Loucy (cell line): ENCODE data around the gene SRP72.

Experiments
- H2AFZ ChIP-seq: fragments of 200-600 bp; sonication (generic); 2 replicates; pipeline ENCODE4 v1.6.0; 2016; ENCODE audit warnings: antibody characterized with exemption, mild to moderate bottlenecking, low read length, moderate library complexity
- H3F3A ChIP-seq: fragments of 200-600 bp; 2 replicates; pipeline ENCODE4 v1.6.0; 2016; ENCODE audit warnings: antibody characterized with exemption, low read depth, mild to moderate bottlenecking
- H3K27me3 ChIP-seq: fragments of 200-600 bp; sonication (generic); 2 replicates; pipeline ENCODE4 v1.6.1; 2014; ENCODE audit warnings: low read length, mild to moderate bottlenecking; ENCODE audit not compliant: insufficient read depth, poor library complexity, severe bottlenecking
- H3K36me3 ChIP-seq: fragments of 200-600 bp; sonication (generic); 2 replicates; pipeline ENCODE4 v1.6.1; 2016; ENCODE audit warnings: low read length; ENCODE audit not compliant: insufficient read depth
- H3K4me1 ChIP-seq: fragments of 200-600 bp; sonication (generic); 2 replicates; pipeline ENCODE4 v1.5.1; 2014; ENCODE audit warnings: low read length, mild to moderate bottlenecking; ENCODE audit not compliant: insufficient read depth, poor library complexity, severe bottlenecking
- H3K4me2 ChIP-seq: fragments of 200-600 bp; sonication (generic); 2 replicates; pipeline ENCODE4 v1.6.0; 2014; ENCODE audit warnings: antibody characterized with exemption, low read length, low read depth, mild to moderate bottlenecking; ENCODE audit not compliant: poor library complexity, severe bottlenecking
- H3K4me3 ChIP-seq: fragments of 200-600 bp; sonication (generic); 2 replicates; pipeline ENCODE4 v1.5.1; 2014; ENCODE audit warnings: low read length, mild to moderate bottlenecking, mixed read lengths; ENCODE audit not compliant: poor library complexity, severe bottlenecking
- H3K79me2 ChIP-seq: fragments of 200-600 bp; sonication (generic); 2 replicates; pipeline ENCODE4 v1.6.1; 2014; ENCODE audit warnings: low read length; ENCODE audit not compliant: insufficient read depth
- H3K9ac ChIP-seq: fragments of 200-600 bp; sonication (generic); 2 replicates; pipeline ENCODE4 v1.6.0; 2014; ENCODE audit warnings: mild to moderate bottlenecking, low read depth, low read length, moderate library complexity; ENCODE audit not compliant: poor library complexity, severe bottlenecking
- H3K9me2 ChIP-seq: fragments of 200-600 bp; sonication (generic); replicated peaks from 2 replicates; pipeline ENCODE4 v1.6.1; 2016; ENCODE audit warnings: low read depth, low read length, mixed read lengths
- H3K9me3 ChIP-seq: fragments of 200-600 bp; sonication (generic); 2 replicates; pipeline ENCODE4 v1.6.1; 2014; ENCODE audit warnings: mild to moderate bottlenecking, antibody characterized with exemption, low read length, low read depth; ENCODE audit not compliant: insufficient read depth
- H4K20me1 ChIP-seq: fragments of 200-600 bp; sonication (generic); 2 replicates; pipeline ENCODE4 v1.6.0; 2014; ENCODE audit warnings: antibody characterized with exemption, low read length, mild to moderate bottlenecking; ENCODE audit not compliant: insufficient read depth, poor library complexity, severe bottlenecking
- EZH2phosphoT487 ChIP-seq: fragments of 200-600 bp; IDR thresholded peaks from 2 replicates; pipeline ENCODE4 v1.6.1; 2018; ENCODE audit warnings: antibody characterized with exemption, mild to moderate bottlenecking, moderate library complexity, borderline replicate concordance
- TF ChIP-seq, protein P1 (sequence below): fragments of 200-600 bp; sonication (generic); conservative IDR thresholded peaks from 2 replicates; pipeline ENCODE4 v1.5.1; 2014; ENCODE audit warnings: mild to moderate bottlenecking, antibody characterized with exemption, low read length

The SRP72 gene

DNA sequence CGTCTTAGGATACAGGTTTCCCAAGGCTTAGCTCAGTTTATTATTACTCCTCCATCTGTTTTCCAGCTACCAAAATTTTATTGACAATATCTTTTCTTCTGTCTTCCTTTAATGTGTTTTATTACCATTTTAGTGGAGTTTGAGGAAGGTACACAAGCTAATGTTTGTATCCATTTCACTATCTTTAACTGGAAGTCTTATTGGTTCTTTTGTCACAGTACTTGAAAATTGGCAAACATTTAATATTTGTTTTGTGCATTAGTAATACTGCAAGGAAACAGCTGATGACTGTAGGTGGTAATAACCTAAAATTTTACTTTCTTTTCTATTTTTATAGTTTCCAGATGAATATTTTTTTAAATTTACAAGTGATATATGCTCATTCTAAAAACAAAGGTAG is 28.8 kb downstream of the SRP72 start:
- H3K9ac ChIP-seq, result no peak overlapping the region
- no peaks in the 10 kb centered on the region for H3K9me2 ChIP-seq
- H3K9me3 ChIP-seq, result no peaks in the 10 kb centered on the region
- H3F3A ChIP-seq, result no peaks in the 10 kb centered on the region
- H2AFZ ChIP-seq, result no peak overlapping the region
- TF ChIP-seq, protein P1, sequence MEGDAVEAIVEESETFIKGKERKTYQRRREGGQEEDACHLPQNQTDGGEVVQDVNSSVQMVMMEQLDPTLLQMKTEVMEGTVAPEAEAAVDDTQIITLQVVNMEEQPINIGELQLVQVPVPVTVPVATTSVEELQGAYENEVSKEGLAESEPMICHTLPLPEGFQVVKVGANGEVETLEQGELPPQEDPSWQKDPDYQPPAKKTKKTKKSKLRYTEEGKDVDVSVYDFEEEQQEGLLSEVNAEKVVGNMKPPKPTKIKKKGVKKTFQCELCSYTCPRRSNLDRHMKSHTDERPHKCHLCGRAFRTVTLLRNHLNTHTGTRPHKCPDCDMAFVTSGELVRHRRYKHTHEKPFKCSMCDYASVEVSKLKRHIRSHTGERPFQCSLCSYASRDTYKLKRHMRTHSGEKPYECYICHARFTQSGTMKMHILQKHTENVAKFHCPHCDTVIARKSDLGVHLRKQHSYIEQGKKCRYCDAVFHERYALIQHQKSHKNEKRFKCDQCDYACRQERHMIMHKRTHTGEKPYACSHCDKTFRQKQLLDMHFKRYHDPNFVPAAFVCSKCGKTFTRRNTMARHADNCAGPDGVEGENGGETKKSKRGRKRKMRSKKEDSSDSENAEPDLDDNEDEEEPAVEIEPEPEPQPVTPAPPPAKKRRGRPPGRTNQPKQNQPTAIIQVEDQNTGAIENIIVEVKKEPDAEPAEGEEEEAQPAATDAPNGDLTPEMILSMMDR, result no peak
- no peak for TF ChIP-seq EZH2phosphoT487
- H3K36me3 ChIP-seq, result peaks cover 57% of the 10 kb centered on the region
- H4K20me1 ChIP-seq, result no peaks in the 10 kb centered on the region
- H3K4me1 ChIP-seq, result no peaks in the 10 kb centered on the region
- no peaks in the 10 kb centered on the region for H3K27me3 ChIP-seq
- H3K79me2 ChIP-seq, result no peaks in the 10 kb centered on the region
- no peak overlapping the region for H3K4me3 ChIP-seq
- H3K4me2 ChIP-seq, result no peak overlapping the region

DNA sequence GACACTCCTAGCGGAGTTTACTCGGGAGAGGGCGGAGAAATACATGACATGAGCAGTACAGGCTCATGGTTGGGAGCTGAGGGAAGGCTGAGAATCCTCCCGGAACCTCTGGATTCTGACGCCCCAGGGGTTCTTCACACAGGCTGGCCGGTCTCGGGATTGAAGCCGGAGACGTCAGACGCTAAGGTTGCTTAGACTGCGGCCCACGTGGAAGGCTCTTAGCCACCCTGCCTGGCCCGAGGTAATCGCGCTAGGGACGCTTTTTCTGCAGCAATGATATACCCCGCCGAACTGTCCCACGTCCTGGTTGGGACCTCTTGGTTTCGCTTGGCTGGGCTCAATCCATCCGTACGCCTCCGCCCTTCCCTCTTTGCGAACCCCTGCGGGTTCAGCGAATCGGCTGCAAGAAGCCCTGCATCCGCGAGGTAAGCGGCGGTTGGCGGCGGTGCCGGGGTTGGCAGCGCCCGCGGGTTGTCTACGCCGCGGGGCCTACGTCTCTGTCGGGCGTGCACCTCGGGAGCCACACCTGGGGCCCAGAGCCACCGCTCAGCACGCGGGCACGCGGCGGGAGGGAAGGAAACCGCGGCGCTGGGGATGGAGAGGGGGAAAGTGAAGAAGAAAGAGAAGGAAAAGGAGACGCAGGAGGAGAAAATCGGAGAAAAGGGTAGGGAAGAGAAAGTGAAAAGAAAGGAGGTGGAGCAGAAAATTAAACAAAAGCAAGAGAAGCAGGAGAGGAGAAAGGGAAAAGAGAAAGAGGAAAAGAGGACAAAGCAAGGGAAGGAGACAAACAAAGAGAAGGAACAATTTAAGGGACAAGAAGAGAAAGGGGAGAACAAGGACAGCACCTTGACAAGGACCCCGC is 38.1 kb downstream of the SRP72 start, which contains the start of gene ARL9:
TSS of gene ARL9 (plus strand) at position 523 of the 862 bp plus-strand sequence. CDS start at position 595, 72 bp downstream.
- Histone ChIP-seq H3F3A (no peaks in the 10 kb centered on the region), H3K4me2 (no peak within 1 kb of the TSS), H3K9ac (no peak within 1 kb of the TSS), H3K27me3 (no peaks in the 10 kb centered on the region), H3K36me3 (peaks cover 28% of the 10 kb centered on the region; the same call in 1 of the 2 replicates), H3K9me2 (no peaks in the 10 kb centered on the region), H3K4me3 (no peak within 1 kb of the TSS), H3K4me1 (no peaks in the 10 kb centered on the region), H3K9me3 (no peaks in the 10 kb centered on the region), H2AFZ (no peak within 1 kb of the TSS), H4K20me1 (no peaks in the 10 kb centered on the region), H3K79me2 (no peaks in the 10 kb centered on the region)
- no peak for TF ChIP-seq EZH2phosphoT487
- TF ChIP-seq, protein P1, result no peak

DNA sequence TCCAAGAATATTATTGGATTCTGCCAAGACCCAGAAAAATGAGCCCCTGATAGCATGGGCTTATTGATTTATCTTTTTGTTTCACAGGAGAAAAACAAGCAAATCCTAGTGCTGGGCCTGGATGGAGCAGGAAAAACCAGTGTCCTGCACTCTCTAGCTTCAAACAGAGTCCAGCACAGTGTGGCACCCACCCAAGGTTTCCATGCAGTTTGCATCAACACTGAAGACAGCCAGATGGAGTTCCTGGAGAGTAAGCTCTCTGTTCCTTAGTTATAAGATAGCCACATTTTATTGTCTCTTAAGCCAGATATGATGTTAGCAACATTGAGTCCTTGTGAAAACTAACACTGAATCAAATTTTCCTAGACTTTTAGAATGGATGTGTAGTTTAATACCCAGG is 43.7 kb downstream of the SRP72 start:
- H3K9me2 ChIP-seq, result no peaks in the 10 kb centered on the region
- no peak overlapping the region for H3K4me2 ChIP-seq
- H3K4me3 ChIP-seq, result no peak overlapping the region
- no peaks in the 10 kb centered on the region for H3K27me3 ChIP-seq
- H3K4me1 ChIP-seq, result no peaks in the 10 kb centered on the region
- no peaks in the 10 kb centered on the region for H3K9me3 ChIP-seq
- no peaks in the 10 kb centered on the region for H3K36me3 ChIP-seq
- H3K9ac ChIP-seq, result no peak overlapping the region
- H3K79me2 ChIP-seq, result no peaks in the 10 kb centered on the region
- no peaks in the 10 kb centered on the region for H3F3A ChIP-seq
- H4K20me1 ChIP-seq, result no peaks in the 10 kb centered on the region
- H2AFZ ChIP-seq, result no peak overlapping the region
- TF ChIP-seq, protein P1, result no peak
